OCI-LY3 (cell line): Measurements from ENCODE around the gene NKD2.

Experiments used
- EZH2phosphoT487 ChIP-seq: fragments of 200-600 bp; shearing (Covaris generic); IDR thresholded peaks from 2 replicates; pipeline ENCODE4 v1.6.1; 2018; ENCODE audit warnings: antibody characterized with exemption, mixed run types, low read depth
- TF ChIP-seq, protein P1 (sequence below): fragments of 200-600, 300-600 bp; sonication (generic); IDR thresholded peaks from 2 replicates; pipeline ENCODE4 v1.5.1; 2014; ENCODE audit warnings: antibody characterized with exemption, low read length, low read depth

DNA sequence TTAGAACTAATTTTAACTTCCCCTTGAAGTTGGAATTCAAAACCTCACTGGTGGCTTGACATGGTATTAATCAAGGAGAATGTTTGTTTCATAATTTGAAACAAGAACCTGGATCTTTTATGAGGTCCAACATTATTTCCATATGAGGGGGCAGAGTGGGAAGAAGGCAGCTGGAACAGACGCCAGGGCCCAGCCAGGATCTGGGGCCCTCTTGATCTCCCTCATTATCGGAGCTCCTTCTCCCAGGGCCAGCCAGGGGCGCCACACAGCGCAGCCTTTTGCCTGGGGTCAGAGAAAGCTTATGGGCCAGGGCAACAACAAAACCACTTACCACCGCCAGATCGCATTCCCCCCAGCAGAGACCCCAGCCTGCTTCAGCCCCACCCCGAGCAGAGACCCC lies 27.1 kb upstream of the NKD2 start:
- TF ChIP-seq, protein P1, sequence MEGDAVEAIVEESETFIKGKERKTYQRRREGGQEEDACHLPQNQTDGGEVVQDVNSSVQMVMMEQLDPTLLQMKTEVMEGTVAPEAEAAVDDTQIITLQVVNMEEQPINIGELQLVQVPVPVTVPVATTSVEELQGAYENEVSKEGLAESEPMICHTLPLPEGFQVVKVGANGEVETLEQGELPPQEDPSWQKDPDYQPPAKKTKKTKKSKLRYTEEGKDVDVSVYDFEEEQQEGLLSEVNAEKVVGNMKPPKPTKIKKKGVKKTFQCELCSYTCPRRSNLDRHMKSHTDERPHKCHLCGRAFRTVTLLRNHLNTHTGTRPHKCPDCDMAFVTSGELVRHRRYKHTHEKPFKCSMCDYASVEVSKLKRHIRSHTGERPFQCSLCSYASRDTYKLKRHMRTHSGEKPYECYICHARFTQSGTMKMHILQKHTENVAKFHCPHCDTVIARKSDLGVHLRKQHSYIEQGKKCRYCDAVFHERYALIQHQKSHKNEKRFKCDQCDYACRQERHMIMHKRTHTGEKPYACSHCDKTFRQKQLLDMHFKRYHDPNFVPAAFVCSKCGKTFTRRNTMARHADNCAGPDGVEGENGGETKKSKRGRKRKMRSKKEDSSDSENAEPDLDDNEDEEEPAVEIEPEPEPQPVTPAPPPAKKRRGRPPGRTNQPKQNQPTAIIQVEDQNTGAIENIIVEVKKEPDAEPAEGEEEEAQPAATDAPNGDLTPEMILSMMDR = no peak
- no peak for TF ChIP-seq EZH2phosphoT487
